Fibroblast of skin of right biceps (primary cell): ENCODE results near the gene TPCN2.

Source experiments
- DNase-seq: peaks from one replicate; pipeline ENCODE4 v3.0.0-alpha.2; 2013

TPCN2 gene

GRCh38 chr11:69100454-69101114 is 51.9 kb downstream of the TPCN2 start:
- DNase-seq, result no peak

- peak; percentile 76 for DNase-seq
Observed at GRCh38 chr11:69101115-69101791, 52.5 kb downstream of the TPCN2 start.

- DNase-seq, result no peak
Observed at GRCh38 chr11:69101792-69102695, 53.3 kb downstream of the TPCN2 start.

GRCh38 chr11:69102732-69103615 is 54.2 kb downstream of the TPCN2 start:
- DNase-seq, result no peak

- DNase-seq, result no peak
Observed at GRCh38 chr11:69104212-69104855, 55.6 kb downstream of the TPCN2 start.

- no peak for DNase-seq
Observed at GRCh38 chr11:69104856-69105395, 56.2 kb downstream of the TPCN2 start.

GRCh38 chr11:69105461-69106030 is 56.8 kb downstream of the TPCN2 start:
- DNase-seq, result no peak

- no peak for DNase-seq
Observed at GRCh38 chr11:69106031-69106811, 57.5 kb downstream of the TPCN2 start.

GRCh38 chr11:69107413-69107812 is 58.7 kb downstream of the TPCN2 start:
- no peak for DNase-seq

- no peak for DNase-seq
Observed at GRCh38 chr11:69108030-69108429, 59.3 kb downstream of the TPCN2 start.

- no peak for DNase-seq
Observed at GRCh38 chr11:69108559-69108958, 59.8 kb downstream of the TPCN2 start.

GRCh38 chr11:69109101-69109500 is 60.4 kb downstream of the TPCN2 start:
- no peak for DNase-seq

GRCh38 chr11:69110451-69110850 is 61.7 kb downstream of the TPCN2 start:
- DNase-seq, result no peak

GRCh38 chr11:69111624-69112542 is 63.2 kb downstream of the TPCN2 start:
- DNase-seq, result no peak

GRCh38 chr11:69113226-69113625 is 64.5 kb downstream of the TPCN2 start:
- no peak for DNase-seq

GRCh38 chr11:69113646-69114340 is 65.1 kb downstream of the TPCN2 start:
- DNase-seq, result no peak

GRCh38 chr11:69114362-69114761 is 65.6 kb downstream of the TPCN2 start:
- no peak for DNase-seq

- no peak for DNase-seq
Observed at GRCh38 chr11:69114811-69115523, 66.2 kb downstream of the TPCN2 start.
